MM.1S (cell line): Measurements from ENCODE around the gene GSTA4.
"Not testable (repeated sequence)": the region's sequence is repeated elsewhere in the genome, so short reads cannot be mapped to it uniquely, and the experiment has no call there.

Source experiments
- DNase-seq: peaks from one replicate; pipeline ENCODE4 v3.0.0-alpha.2; 2015
- H2AFZ ChIP-seq: fragments of 300-600 bp; sonication (generic); 2 replicates; pipeline ENCODE4 v1.6.0; 2016; ENCODE audit warnings: antibody characterized with exemption, low read length
- H3F3A ChIP-seq: fragments of 300-600 bp; sonication (generic); 2 replicates; pipeline ENCODE4 v1.6.1; 2016; ENCODE audit warnings: mild to moderate bottlenecking, antibody characterized with exemption, low read length, moderate library complexity, mixed read lengths; ENCODE audit not compliant: insufficient read depth
- H3K27ac ChIP-seq: fragments of 300-600 bp; sonication (generic); 2 replicates; pipeline ENCODE4 v1.5.1; 2016; ENCODE audit warnings: mild to moderate bottlenecking, low read length
- H3K27me3 ChIP-seq: fragments of 300-600 bp; sonication (generic); replicated peaks from 2 replicates; pipeline ENCODE4 v1.6.0; 2016; ENCODE audit warnings: low read length; ENCODE audit not compliant: insufficient read depth
- H3K36me3 ChIP-seq: fragments of 300-600 bp; sonication (generic); replicated peaks from 2 replicates; pipeline ENCODE4 v1.6.1; 2016; ENCODE audit warnings: mild to moderate bottlenecking, low read length, mixed read lengths; ENCODE audit not compliant: insufficient read depth
- H3K4me1 ChIP-seq: fragments of 300-600 bp; sonication (generic); 2 replicates; pipeline ENCODE4 v1.6.1; 2016; ENCODE audit warnings: low read length, mixed read lengths
- H3K4me2 ChIP-seq: fragments of 300-600 bp; sonication (generic); 2 replicates; pipeline ENCODE4 v1.6.0; 2016; ENCODE audit warnings: low read depth, low read length
- H3K4me3 ChIP-seq: fragments of 300-600 bp; sonication (generic); 2 replicates; pipeline ENCODE4 v1.5.1; 2016; ENCODE audit warnings: low read length, mixed read lengths
- H3K79me2 ChIP-seq: fragments of 300-600 bp; sonication (generic); 2 replicates; pipeline ENCODE4 v1.6.1; 2016; ENCODE audit warnings: mixed run types, low read length, mixed read lengths
- H3K9ac ChIP-seq: fragments of 300-600 bp; sonication (generic); 2 replicates; pipeline ENCODE4 v1.6.1; 2016; ENCODE audit warnings: low read length, mixed read lengths
- H3K9me2 ChIP-seq: fragments of 300-600 bp; sonication (generic); replicated peaks from 2 replicates; pipeline ENCODE4 v1.6.1; 2016; ENCODE audit warnings: mild to moderate bottlenecking, low read length, mixed read lengths; ENCODE audit not compliant: insufficient read depth
- H3K9me3 ChIP-seq: fragments of 300-600 bp; sonication (generic); replicated peaks from 2 replicates; pipeline ENCODE4 v1.6.1; 2016; ENCODE audit warnings: mild to moderate bottlenecking, low read length, mixed read lengths; ENCODE audit not compliant: insufficient read depth
- H4K20me1 ChIP-seq: fragments of 300-600 bp; sonication (generic); 2 replicates; pipeline ENCODE4 v1.6.1; 2016; ENCODE audit warnings: mild to moderate bottlenecking, low read length, moderate library complexity, mixed read lengths; ENCODE audit not compliant: insufficient read depth
- CTCF ChIP-seq: fragments of 300-600 bp; sonication (generic); IDR thresholded peaks from 2 replicates; pipeline ENCODE4 v1.5.1; 2016; ENCODE audit warnings: antibody characterized with exemption, low read length, mixed read lengths
- EZH2 ChIP-seq: fragments of 300-600 bp; sonication (generic); optimal IDR thresholded peaks from 2 replicates; pipeline ENCODE3; 2017; ENCODE audit warnings: low read depth, mild to moderate bottlenecking, antibody characterized with exemption, low read length, mixed read lengths
- EZH2phosphoT487 ChIP-seq: fragments of 300-600 bp; sonication (generic); IDR thresholded peaks from 2 replicates; pipeline ENCODE4 v1.6.1; 2018; ENCODE audit warnings: antibody characterized with exemption, low read length

The GSTA4 gene

GRCh38 chr6:52995089-52995912, at the start of gene GSTA4:
GSTA4 (minus strand) TSS chr6:52995284; CDS start chr6:52994243, 1,041 bp downstream.
- H3K9me3 ChIP-seq, H3K4me1 ChIP-seq, H3K9me2 ChIP-seq, H4K20me1 ChIP-seq, H3K36me3 ChIP-seq, H3K79me2 ChIP-seq, H3K27me3 ChIP-seq: not testable (repeated sequence)
- Histone ChIP-seq H3K4me3 (peak within 1 kb of the TSS; percentile 70), H3K4me2 (peak within 1 kb of the TSS; percentile 85), H3K27ac (peak within 1 kb of the TSS; percentile 80), H2AFZ (peak within 1 kb of the TSS; percentile 92), H3K9ac (peak within 1 kb of the TSS; percentile 77), H3F3A (peaks cover 11% of the 10 kb centered on the region)
- DNase-seq, result peak; percentile 95
- peak; percentile 72 for TF ChIP-seq CTCF

- Histone ChIP-seq H3K79me2 (no peaks in the 10 kb centered on the region), H3K4me2 (no peak overlapping the region), H3K9me2 (no peaks in the 10 kb centered on the region), H3K27ac (no peak overlapping the region), H3K27me3 (no peaks in the 10 kb centered on the region), H4K20me1 (no peaks in the 10 kb centered on the region), H3K36me3 (no peaks in the 10 kb centered on the region), H3F3A (peaks cover 12% of the 10 kb centered on the region; the same call in 1 of the 2 replicates), H2AFZ (no peak overlapping the region), H3K4me3 (no peak overlapping the region), H3K9me3 (no peaks in the 10 kb centered on the region), H3K4me1 (peaks cover 19% of the 10 kb centered on the region), H3K9ac (no peak overlapping the region)
- DNase-seq, result no peak
- TF ChIP-seq EZH2phosphoT487, result no peak
- TF ChIP-seq EZH2, result no peak
Observed at GRCh38 chr6:53044572-53044971, 49.5 kb upstream of the GSTA4 start.

- no peaks in the 10 kb centered on the region for H3K79me2 ChIP-seq
- H3K4me3 ChIP-seq, result no peak overlapping the region
- H3K9ac ChIP-seq, result no peak overlapping the region
- H3K27ac ChIP-seq, result no peak overlapping the region
- no peaks in the 10 kb centered on the region for H4K20me1 ChIP-seq
- H2AFZ ChIP-seq, result no peak overlapping the region
- no peaks in the 10 kb centered on the region for H3K27me3 ChIP-seq
- TF ChIP-seq CTCF (no peak), EZH2 (no peak), EZH2phosphoT487 (no peak)
- no peak for DNase-seq
- H3K4me2 ChIP-seq, result no peak overlapping the region
- H3F3A ChIP-seq, result peaks cover 12% of the 10 kb centered on the region; the same call in 1 of the 2 replicates
- H3K4me1 ChIP-seq, result peaks cover 16% of the 10 kb centered on the region
- no peaks in the 10 kb centered on the region for H3K9me3 ChIP-seq
- H3K9me2 ChIP-seq, result no peaks in the 10 kb centered on the region
- H3K36me3 ChIP-seq, result no peaks in the 10 kb centered on the region
Observed at GRCh38 chr6:53044071-53044470, 49.0 kb upstream of the GSTA4 start.

- no peak overlapping the region for H3K9ac ChIP-seq
- TF ChIP-seq EZH2phosphoT487 (no peak), CTCF (no peak), EZH2 (no peak)
- no peaks in the 10 kb centered on the region for H3K36me3 ChIP-seq
- no peaks in the 10 kb centered on the region for H3K79me2 ChIP-seq
- no peak for DNase-seq
- H4K20me1 ChIP-seq, result no peaks in the 10 kb centered on the region
- no peak overlapping the region for H2AFZ ChIP-seq
- no peak overlapping the region for H3K4me2 ChIP-seq
- no peak overlapping the region for H3K4me3 ChIP-seq
- peaks cover 7% of the 10 kb centered on the region; the same call in 1 of the 2 replicates for H3F3A ChIP-seq
- H3K27ac ChIP-seq, result no peak overlapping the region
- peaks cover 11% of the 10 kb centered on the region for H3K4me1 ChIP-seq
- H3K9me2 ChIP-seq, result no peaks in the 10 kb centered on the region
- no peaks in the 10 kb centered on the region for H3K27me3 ChIP-seq
- no peaks in the 10 kb centered on the region for H3K9me3 ChIP-seq
Observed at GRCh38 chr6:53043581-53043980, 48.5 kb upstream of the GSTA4 start.
